HFF-Myc (cell line): ENCODE measurements around the gene RCAN2.

Experiments used
- DNase-seq: peaks from one replicate; pipeline ENCODE4 v3.0.0-alpha.2; 2011; ENCODE audit warnings: low read depth; ENCODE audit errors: extremely low read depth
- H3K4me3 ChIP-seq: replicated peaks from 2 replicates; pipeline ENCODE4 v1.5.1; 2011; ENCODE audit warnings: low read depth, mild to moderate bottlenecking, control low read depth, low read length
- TF ChIP-seq, protein P1 (sequence below): IDR thresholded peaks from 2 replicates; pipeline ENCODE4 v1.5.1; 2012; ENCODE audit warnings: mild to moderate bottlenecking, low read depth, low read length, control low read depth; ENCODE audit errors: missing control alignments

The RCAN2 gene

GRCh38 chr6:46323312-46323965 is 167.8 kb downstream of the RCAN2 start:
- no peak overlapping the region for H3K4me3 ChIP-seq
- TF ChIP-seq, protein P1, sequence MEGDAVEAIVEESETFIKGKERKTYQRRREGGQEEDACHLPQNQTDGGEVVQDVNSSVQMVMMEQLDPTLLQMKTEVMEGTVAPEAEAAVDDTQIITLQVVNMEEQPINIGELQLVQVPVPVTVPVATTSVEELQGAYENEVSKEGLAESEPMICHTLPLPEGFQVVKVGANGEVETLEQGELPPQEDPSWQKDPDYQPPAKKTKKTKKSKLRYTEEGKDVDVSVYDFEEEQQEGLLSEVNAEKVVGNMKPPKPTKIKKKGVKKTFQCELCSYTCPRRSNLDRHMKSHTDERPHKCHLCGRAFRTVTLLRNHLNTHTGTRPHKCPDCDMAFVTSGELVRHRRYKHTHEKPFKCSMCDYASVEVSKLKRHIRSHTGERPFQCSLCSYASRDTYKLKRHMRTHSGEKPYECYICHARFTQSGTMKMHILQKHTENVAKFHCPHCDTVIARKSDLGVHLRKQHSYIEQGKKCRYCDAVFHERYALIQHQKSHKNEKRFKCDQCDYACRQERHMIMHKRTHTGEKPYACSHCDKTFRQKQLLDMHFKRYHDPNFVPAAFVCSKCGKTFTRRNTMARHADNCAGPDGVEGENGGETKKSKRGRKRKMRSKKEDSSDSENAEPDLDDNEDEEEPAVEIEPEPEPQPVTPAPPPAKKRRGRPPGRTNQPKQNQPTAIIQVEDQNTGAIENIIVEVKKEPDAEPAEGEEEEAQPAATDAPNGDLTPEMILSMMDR: no peak
- peak; percentile 57 for DNase-seq

DNA sequence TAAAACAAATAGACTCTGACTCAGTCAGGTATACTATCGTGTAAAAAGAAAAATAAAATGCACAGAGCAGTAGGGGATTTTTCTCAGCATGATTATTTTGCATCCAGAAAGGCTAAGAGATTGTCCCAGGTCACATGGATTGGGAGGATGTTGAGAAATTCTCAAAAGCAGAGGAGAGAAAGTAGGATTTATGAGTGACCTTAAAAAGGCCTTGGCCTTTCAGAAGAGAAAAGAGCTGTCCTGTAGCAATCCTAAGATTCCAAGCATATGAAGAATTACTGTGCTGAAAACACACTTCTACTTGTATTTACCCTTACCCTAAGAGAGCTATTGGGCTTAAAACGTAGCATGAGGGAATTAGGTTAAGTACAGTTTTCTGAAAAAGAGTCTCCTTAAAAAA is 170.7 kb downstream of the RCAN2 start:
- DNase-seq: no peak
- H3K4me3 ChIP-seq: no peak overlapping the region
- TF ChIP-seq, protein P1: no peak

DNA sequence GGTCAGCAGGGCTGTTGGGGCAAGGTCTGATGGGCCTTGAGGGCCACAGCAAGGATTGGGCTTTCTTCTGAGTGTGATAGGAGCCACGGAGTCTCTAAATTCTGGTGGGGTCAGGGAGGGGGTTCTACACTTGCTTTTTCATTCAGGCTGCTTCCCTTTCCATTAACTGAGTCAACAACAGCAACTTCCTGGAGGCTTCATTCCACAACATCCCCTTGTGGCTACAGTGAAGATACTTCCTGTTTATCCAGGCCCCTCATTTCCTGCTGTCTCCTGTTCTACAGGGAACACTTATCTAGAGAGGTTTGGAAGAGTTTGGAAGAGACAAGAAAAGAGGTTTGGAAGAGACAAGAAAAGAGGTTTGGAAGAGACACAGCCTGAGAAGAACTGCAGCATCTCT is 175.7 kb downstream of the RCAN2 start:
- H3K4me3 ChIP-seq: no peak overlapping the region
- DNase-seq: no peak
- TF ChIP-seq, protein P1: no peak

DNA sequence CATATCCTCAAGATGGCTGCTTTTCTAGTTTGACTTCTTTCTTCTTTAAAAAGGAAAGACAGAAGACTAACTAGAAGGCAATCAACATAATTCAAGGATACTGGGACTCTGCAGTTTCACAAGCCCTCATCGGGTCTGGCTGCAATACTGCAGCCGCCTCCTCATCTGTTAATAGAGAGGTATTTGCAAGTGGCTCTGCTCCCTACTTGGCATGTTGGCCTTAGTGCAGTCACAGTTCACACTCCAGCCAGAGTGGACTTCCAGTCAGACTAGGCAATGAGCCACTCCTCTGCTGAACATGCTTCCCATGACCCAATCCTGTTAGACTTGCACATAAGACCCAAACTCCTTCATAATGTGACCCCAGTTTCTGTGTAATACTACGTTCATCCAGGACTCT is 178.6 kb downstream of the RCAN2 start:
- H3K4me3 ChIP-seq: no peak overlapping the region
- TF ChIP-seq, protein P1: no peak
- no peak for DNase-seq

DNA sequence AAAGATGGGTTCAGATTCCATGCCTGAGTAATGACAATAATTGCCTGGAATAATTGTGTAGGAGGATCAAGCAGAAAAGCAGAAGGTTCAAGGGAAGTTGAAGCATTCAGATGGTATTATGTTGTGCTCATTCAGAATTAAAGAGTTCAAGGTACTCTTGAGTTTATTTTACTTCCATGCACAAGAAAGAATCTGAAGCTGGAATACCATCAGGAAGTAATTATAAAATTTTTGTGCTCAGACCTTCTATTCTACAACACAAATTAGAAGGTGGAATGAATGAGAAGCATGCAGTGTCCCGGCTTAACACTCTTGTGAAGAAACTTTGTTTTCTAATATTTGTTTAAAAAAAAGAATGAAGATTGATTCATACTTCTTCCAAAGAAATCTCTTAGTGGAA is 181.1 kb downstream of the RCAN2 start:
- no peak overlapping the region for H3K4me3 ChIP-seq
- TF ChIP-seq, protein P1: no peak
- DNase-seq: no peak

- TF ChIP-seq, protein P1: no peak
- no peak for DNase-seq
- H3K4me3 ChIP-seq: no peak overlapping the region
These were observed 184.8 kb downstream of the RCAN2 start for GRCh38 chr6:46306431-46306830.

GRCh38 chr6:46305833-46306232 is 185.4 kb downstream of the RCAN2 start:
- DNase-seq: no peak
- H3K4me3 ChIP-seq: no peak overlapping the region
- TF ChIP-seq, protein P1: no peak
